RPMI8226 (cell line): Measurements from ENCODE around the gene SUSD2.
"Not testable (repeated sequence)": the region's sequence is repeated elsewhere in the genome, so short reads cannot be mapped to it uniquely, and the experiment has no call there.

Experiments
- DNase-seq: peaks from one replicate; pipeline ENCODE4 v3.0.0-alpha.2; 2015

The SUSD2 gene

DNA sequence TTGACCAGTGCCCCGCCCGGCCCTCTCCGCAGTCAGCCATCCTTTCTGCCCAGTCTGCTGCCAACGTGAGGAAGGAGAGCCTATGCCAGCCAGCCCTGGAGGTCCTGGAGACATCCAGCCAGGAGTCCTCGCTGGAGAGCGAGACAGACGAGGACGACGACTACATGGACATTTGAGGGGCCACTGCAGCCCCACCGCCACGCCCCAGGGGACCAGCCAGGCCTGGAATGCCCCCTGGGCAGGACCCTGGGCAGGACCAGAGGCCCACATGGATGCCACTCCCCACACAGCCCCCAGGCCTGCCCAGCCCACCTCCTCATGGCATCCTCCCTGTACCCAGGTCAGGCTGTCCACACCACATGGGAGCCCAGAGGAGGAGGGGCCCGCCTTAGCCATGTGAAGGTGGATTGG lies 3.3 kb upstream of the SUSD2 start:
- no peak for DNase-seq

DNA sequence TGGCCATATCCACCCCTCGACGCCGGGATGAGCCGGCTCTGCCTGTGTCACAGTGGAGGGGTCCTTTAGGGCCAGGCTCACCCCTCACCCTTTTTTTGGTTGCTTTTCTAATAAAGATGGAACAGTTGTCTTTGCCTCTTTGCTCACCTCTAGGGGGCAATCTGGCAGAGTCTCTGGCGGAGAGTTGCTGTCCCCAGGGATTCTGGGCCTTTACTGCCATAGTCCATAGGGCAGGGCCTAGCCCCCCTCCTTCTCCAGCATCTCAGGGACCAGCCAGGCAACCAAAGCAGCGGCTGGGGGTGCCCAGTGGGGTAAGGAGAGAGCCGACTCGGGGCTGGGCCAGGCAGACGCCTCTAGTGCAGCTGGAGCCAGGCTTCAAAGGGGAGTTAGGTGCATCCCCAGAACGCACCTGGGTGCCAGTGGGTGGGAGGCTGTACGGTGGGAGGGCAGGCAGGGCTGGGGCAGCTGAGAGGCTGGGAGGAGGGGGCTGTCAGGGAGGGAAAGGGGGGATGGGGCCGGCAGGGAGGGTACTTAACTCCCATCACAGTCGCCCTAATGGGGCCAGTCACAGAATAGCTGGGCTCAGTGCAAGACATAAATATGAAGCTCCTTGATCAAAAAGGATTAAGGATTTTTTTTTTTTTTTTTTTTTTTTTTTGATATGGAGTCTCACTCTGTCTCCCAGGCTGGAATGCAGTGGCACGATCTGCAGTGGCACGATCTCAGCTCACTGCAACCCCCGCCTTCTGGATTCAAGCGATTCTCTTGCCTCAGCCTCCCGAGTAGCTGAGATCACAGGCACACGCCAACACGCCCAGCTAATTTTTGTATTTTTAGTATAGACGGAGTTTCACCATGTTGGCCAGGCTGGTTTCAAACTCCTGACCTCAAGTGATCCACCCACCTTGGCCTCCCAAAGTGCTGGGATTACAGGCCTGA lies 2.5 kb upstream of the SUSD2 start:
- DNase-seq: no peak

- no peak for DNase-seq
Observed at GRCh38 chr22:24179478-24180210, 1.6 kb upstream of the SUSD2 start.

DNA sequence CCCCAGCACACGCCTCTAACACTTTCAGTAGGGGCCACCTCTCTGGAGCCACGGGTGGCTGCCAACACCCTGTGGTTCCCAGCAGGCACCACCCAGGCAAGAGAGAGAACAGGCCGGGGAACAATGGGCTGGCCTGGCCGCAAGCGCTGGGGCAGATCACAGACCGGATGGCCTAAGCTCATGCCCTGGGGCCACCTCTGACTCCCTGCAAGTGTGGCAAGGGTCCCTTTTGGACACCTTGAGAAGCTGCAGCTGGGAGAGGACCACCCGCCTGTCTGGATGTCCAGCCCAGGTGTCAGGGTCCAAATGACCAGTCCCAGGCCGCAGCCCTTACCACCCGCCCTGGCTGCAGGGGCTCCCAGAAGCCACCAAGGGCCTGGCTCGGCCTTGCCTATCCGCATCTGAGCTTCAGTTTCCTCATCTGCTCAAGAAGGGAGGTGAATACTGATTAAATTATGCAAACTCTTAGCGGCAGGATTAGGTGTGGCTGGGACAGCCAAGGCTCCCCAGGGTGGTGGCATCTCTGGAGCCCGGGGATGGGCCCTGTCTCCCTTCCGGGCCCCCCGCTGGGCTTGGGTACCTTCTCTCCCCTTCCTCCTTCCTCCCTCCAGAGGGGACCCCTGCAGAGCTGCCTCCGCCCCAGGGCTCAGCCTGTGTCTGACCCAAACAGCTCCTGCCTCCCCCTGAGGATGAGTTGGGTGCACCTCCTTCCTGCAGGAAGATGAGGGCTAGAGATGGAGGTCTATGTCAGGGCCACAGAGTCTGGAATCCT lies 785 bp upstream of the SUSD2 start:
- no peak for DNase-seq

- no peak for DNase-seq
Observed at GRCh38 chr22:24181996-24182899, 961 bp downstream of the SUSD2 start.

DNA sequence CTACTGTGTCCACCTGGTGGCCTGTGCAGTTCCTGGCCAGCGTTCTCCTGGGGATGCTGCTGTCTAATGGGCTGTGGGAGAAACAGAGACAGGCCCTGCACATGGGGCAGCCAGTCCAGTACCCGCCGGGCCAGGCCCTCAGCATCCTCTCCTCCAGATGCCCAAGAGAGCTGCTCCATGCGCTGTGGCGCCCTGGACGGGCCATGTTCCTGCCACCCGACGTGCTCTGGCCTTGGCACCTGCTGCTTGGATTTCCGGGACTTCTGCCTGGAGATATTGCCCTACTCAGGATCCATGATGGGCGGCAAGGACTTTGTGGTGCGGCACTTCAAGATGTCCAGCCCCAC lies 1.6 kb downstream of the SUSD2 start:
- DNase-seq: not testable (repeated sequence)

GRCh38 chr22:24183321-24184031 lies 2.2 kb downstream of the SUSD2 start:
- DNase-seq: no peak

GRCh38 chr22:24184057-24184798 lies 2.9 kb downstream of the SUSD2 start:
- DNase-seq: no peak

DNA sequence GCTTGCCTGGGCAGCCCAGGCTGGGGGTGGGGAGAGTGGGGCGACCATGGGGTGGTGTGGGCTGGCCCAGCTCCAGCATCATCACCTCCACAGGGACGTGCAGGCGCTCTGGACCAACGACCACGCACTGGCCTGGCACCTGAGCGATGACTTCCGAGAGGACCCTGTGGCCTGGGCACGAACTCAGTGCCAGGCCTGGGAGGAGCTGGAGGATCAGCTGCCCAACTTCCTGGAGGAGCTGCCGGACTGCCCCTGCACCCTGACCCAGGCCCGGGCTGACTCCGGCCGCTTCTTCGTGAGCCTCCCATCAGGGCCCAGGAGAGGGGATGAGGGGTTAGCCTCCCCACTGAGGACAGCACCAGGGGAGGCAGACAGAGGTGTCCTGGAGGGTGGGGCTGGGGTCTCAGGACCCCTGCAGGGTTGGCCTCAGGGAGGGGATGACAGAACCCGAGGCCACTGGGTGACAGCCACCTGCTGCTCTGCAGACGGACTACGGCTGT lies 3.8 kb downstream of the SUSD2 start:
- no peak for DNase-seq

GRCh38 chr22:24185501-24186351 lies 4.4 kb downstream of the SUSD2 start:
- DNase-seq: no peak

DNA sequence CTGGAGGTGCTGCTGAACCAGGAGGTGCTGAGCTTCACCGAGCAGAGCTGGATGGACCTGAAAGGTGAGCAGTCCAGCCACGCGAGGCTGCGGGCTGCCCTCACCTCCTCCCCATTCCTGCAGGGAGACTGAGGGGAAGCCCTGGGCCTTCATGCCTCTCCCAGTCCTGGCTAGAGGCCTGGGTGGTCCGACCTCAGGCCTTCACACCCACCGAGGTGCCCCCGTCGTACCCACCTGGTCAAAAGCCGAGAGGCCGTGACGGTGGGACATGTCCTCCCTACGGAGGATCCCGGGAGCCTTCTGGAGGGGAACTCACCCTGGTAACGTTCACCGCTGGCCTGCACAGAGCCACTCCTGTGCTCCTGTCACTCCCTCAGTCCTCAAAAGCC lies 5.1 kb downstream of the SUSD2 start:
- no peak for DNase-seq

DNA sequence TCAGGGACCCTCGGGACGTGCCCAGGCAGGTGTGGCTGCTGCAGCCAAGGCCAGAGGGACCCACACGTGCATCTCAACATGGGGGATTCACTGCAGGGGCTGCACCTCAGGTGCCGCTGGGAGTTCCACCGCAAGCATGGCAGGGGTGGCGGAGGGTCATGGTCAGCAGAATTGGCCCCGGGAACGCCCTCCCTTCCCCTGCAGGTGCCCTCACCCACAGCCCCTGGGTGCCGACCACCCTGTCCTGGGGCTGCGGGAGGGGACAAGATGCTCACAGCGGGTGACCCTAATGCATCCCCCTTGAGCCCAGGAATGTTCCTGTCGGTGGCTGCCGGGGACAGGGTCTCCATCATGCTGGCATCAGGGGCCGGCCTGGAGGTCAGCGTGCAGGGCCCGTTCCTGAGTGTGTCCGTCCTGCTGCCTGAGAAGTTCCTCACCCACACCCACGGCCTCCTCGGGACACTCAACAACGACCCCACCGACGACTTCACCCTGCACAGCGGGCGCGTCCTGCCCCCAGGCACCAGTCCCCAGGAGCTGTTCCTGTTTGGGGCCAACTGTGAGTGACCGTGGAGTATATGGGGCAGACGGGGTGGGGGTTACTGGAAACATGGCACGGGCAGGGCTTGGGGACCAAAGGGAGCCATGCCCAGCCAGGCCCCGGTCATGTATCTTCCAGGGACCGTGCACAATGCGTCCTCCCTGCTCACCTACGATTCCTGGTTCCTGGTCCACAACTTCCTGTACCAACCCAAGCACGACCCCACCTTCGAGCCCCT lies 5.8 kb downstream of the SUSD2 start:
- no peak for DNase-seq

GRCh38 chr22:24187731-24188644 lies 6.7 kb downstream of the SUSD2 start:
- DNase-seq: no peak

- no peak for DNase-seq
Observed at GRCh38 chr22:24188705-24189248, 7.5 kb downstream of the SUSD2 start.

DNA sequence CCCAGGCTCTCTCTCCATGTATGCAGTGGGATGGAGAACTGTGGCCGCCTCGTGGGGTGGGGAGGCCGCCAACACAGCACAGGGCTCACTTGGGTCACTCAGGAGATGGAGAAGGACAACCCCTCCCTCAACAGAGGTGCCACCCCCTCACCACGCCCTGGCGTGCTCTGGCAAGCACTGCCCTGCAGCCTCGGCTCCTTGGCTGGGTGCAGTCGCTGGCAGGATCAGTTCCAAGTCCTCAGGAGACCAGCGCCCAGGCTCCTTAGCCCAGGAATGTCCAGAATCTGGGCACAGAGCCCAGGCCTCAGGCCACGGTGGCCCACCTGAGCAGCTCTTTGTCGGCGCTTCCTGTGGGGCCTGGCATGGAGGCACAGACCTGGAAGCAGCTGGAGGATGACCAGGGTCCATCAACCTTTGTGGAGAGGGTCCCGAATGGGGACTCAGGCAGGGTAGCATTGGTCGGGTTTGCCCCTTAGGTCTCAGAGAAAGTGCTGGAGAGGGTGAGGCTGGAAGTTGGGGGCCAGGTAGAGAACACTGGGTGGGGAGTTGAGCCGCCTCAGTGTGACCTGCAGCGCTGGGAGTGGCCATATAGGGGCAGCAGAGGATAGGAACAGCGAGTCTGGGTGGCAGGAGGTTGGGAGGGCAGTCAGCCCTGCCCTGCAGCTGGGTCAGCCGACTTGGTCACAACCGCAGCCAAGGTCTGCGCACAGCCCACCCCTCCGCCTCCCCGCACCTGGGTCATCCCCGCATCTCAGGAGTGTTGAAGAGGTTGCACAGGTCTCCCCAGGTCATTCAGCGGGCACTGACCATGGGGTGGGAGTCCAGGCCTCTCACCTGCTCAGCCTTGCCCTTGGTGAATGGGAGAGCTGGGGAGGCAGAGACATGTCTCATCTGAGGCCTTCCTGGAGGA lies 8.2 kb downstream of the SUSD2 start:
- DNase-seq: peak; percentile 74

GRCh38 chr22:24190159-24190540 lies 8.9 kb downstream of the SUSD2 start:
- DNase-seq: no peak
